OCI-LY7 (cell line): Measurements from ENCODE around the gene KBTBD4. TPM values are rescaled to one million over a fixed set of nuclear protein-coding genes. Genes with fewer than 3 reads are reported as not detected.

Experiments
- BruUV-seq: library from RNA; stranded (reverse); fragments of 400-500 nt; replicated peaks from 2 replicates; lab custom pipeline; 2021; lab: Mats Ljungman, UMichigan
- CTCF ChIA-PET: fragments of 300-600 bp; sonication (Branson Sonifier 250); formaldehyde crosslinking; loops from one replicate; lab custom pipeline; 2022; ENCODE audit warnings: antibody characterized with exemption; ENCODE audit not compliant: unreplicated experiment; lab: Charles Lee
- POLR2A ChIA-PET: fragments of 300-600 bp; sonication (Branson Sonifier 250); formaldehyde crosslinking; loops from one replicate; lab custom pipeline; 2022; ENCODE audit warnings: antibody characterized with exemption; lab: Charles Lee
- DNase-seq: peaks from one replicate; pipeline ENCODE4 v3.0.0-alpha.2; 2015; ENCODE audit warnings: low spot score
- H2AFZ ChIP-seq: fragments of 200-600 bp; sonication (generic), shearing (Covaris generic); 2 replicates; pipeline ENCODE4 v1.6.1; 2014; ENCODE audit warnings: mild to moderate bottlenecking, antibody characterized with exemption, low read length, moderate library complexity
- H3K27ac ChIP-seq: fragments of 200-600 bp; sonication (generic); 2 replicates; pipeline ENCODE4 v1.5.1; 2014; ENCODE audit warnings: mixed run types, low read depth, mild to moderate bottlenecking, moderate library complexity, low read length, inconsistent platforms; ENCODE audit not compliant: poor library complexity, severe bottlenecking
- H3K36me3 ChIP-seq: fragments of 200-600 bp; sonication (generic); 2 replicates; pipeline ENCODE4 v1.6.1; 2014; ENCODE audit warnings: mild to moderate bottlenecking, antibody characterized with exemption, low read length, moderate library complexity, mixed read lengths; ENCODE audit not compliant: insufficient read depth
- H3K4me1 ChIP-seq: fragments of 200-600 bp; sonication (generic); 2 replicates; pipeline ENCODE4 v1.5.1; 2014; ENCODE audit warnings: mild to moderate bottlenecking, low read length; ENCODE audit not compliant: insufficient read depth, poor library complexity, severe bottlenecking
- H3K4me2 ChIP-seq: fragments of 200-600 bp; sonication (generic); 2 replicates; pipeline ENCODE4 v1.6.1; 2014; ENCODE audit warnings: mild to moderate bottlenecking, low read length
- H3K4me3 ChIP-seq: fragments of 200-600 bp; sonication (generic); 2 replicates; pipeline ENCODE4 v1.5.1; 2014; ENCODE audit warnings: mild to moderate bottlenecking, low read depth, low read length; ENCODE audit not compliant: poor library complexity, severe bottlenecking
- H3K79me2 ChIP-seq: fragments of 200-600 bp; sonication (generic); 2 replicates; pipeline ENCODE4 v1.6.1; 2016; ENCODE audit warnings: low read depth, mild to moderate bottlenecking, low read length, moderate library complexity, mixed read lengths; ENCODE audit not compliant: insufficient read depth
- H3K9me2 ChIP-seq: fragments of 200-600 bp; sonication (generic); 2 replicates; pipeline ENCODE4 v1.6.1; 2016; ENCODE audit warnings: mild to moderate bottlenecking, low read length, mixed read lengths; ENCODE audit not compliant: insufficient read depth
- H3K9me3 ChIP-seq: fragments of 200-600 bp; sonication (generic); 2 replicates; pipeline ENCODE4 v1.6.1; 2014; ENCODE audit warnings: mild to moderate bottlenecking, mixed run types, low read length, mixed read lengths
- H4K20me1 ChIP-seq: fragments of 200-600 bp; sonication (generic); 2 replicates; pipeline ENCODE4 v1.6.1; 2014; ENCODE audit warnings: mild to moderate bottlenecking, antibody characterized with exemption, low read length, moderate library complexity, mixed read lengths; ENCODE audit not compliant: insufficient read depth
- EZH2phosphoT487 ChIP-seq: fragments of 200-600 bp; sonication (generic); IDR thresholded peaks from 2 replicates; pipeline ENCODE4 v1.6.1; 2018; ENCODE audit warnings: low read depth, borderline replicate concordance, mild to moderate bottlenecking, mixed run types, antibody characterized with exemption, low read length, moderate library complexity, mixed read lengths
- intact Hi-C: fragments of 100-400 bp; cut with micrococcal nuclease; formaldehyde crosslinking; loops from one replicate; pipeline ENCODE4 v1.10.0; 2022; ENCODE audit not compliant: unreplicated experiment
- total RNA-seq, 2 experiments: library from RNA; depleted of rRNA in 1 of 2; stranded (reverse); fragments of >200 nt in 1 of 2; shearing (Covaris generic) in 1 of 2; gene quantifications; 2 replicates each; pipeline ENCODE4 v1.2.3, GENCODE V29; 2014 to 2022
- TF ChIP-seq, protein P1 (sequence below): fragments of 200-600 bp; sonication (generic); conservative IDR thresholded peaks from 2 replicates; pipeline ENCODE4 v1.5.1; 2014; ENCODE audit warnings: mild to moderate bottlenecking, antibody characterized with exemption, low read length, moderate library complexity, mixed read lengths

Gene KBTBD4
- total RNA-seq, 2 experiments from 2014 or later = 18.4 to 25.2 TPM

DNA sequence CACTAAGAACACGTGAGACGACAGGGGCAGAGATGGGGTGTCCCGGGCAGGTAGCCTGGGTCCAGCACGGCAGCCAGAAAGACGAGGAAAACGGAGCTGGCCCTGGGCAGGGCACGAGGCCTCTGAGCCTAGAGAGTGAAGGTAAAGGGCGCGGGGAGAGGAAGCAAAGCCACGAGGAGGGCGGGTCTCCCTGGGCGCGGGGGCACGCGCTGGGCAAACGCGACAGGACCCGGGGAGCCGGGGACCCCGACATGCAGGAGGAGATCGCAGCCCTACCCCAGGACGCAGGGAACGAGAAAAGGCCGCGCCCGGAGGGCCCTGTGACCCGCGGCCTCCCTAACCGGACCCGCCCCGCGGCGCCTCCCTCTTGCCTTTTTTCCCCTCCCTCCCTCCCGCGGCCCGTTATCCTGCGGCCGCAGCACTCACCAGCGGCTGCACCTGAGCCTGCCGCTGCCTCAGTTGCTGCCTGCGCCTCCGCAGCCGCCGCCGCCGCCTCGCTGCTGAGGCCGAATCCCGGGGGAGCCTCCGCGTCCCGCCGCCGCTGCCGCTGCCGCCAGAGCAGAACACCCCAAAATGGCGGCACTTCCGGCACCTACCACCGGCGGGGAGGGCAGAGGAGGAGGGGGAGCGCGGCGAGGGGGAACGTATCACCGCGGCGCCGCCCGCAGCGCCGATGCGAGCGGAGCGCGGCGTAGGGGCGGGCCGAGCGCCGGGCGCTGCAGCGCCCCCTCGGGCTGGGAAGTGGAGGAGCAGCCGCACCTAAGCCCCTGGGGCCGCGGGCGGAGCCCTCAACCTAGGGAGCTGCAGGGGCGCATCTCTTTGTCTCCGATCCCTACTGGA, 26.0 kb downstream of the KBTBD4 start, which contains the start of gene CELF1:
TSS of gene CELF1 (minus strand) at position 567 of the 840 bp plus-strand sequence. CDS start 53,609 bp downstream, outside the sequence.
- H4K20me1 ChIP-seq = peaks cover 22% of the 10 kb centered on the region; the same call in 1 of the 2 replicates
- peak within 1 kb of the TSS; percentile 86 for H3K4me2 ChIP-seq
- H2AFZ ChIP-seq = peak within 1 kb of the TSS; percentile 90
- no peaks in the 10 kb centered on the region for H3K9me2 ChIP-seq
- DNase-seq = peak; percentile 96
- TF ChIP-seq, protein P1, sequence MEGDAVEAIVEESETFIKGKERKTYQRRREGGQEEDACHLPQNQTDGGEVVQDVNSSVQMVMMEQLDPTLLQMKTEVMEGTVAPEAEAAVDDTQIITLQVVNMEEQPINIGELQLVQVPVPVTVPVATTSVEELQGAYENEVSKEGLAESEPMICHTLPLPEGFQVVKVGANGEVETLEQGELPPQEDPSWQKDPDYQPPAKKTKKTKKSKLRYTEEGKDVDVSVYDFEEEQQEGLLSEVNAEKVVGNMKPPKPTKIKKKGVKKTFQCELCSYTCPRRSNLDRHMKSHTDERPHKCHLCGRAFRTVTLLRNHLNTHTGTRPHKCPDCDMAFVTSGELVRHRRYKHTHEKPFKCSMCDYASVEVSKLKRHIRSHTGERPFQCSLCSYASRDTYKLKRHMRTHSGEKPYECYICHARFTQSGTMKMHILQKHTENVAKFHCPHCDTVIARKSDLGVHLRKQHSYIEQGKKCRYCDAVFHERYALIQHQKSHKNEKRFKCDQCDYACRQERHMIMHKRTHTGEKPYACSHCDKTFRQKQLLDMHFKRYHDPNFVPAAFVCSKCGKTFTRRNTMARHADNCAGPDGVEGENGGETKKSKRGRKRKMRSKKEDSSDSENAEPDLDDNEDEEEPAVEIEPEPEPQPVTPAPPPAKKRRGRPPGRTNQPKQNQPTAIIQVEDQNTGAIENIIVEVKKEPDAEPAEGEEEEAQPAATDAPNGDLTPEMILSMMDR = peak; percentile 88
- TF ChIP-seq EZH2phosphoT487 = no peak
- peak within 1 kb of the TSS; percentile 89 for H3K4me3 ChIP-seq
- H3K4me1 ChIP-seq = peaks cover 29% of the 10 kb centered on the region
- ChIA-PET POLR2A (interaction anchor here (0.5 to 2.5 kb wide), 10 partner anchors 12 to 302 kb away, joined by 3 to 13 read pairs (median 4); no protein-coding TSS in a partner anchor), CTCF (interaction anchor here (0.5 to 0.6 kb wide), 3 partner anchors 18 to 67 kb away, joined by 3 to 4 read pairs (median 3); no protein-coding TSS in a partner anchor)
- H3K27ac ChIP-seq = peak within 1 kb of the TSS; percentile 65
- peaks cover 40% of the 10 kb centered on the region for H3K36me3 ChIP-seq
- H3K79me2 ChIP-seq = peaks cover 51% of the 10 kb centered on the region
- no TSS peak for BruUV-seq
- intact Hi-C loops = loop anchor here (1.0 to 2.0 kb wide), 2 partner anchors 27 to 300 kb away; partner anchors contain the start of gene NDUFS3
- H3K9me3 ChIP-seq = no peaks in the 10 kb centered on the region

DNA sequence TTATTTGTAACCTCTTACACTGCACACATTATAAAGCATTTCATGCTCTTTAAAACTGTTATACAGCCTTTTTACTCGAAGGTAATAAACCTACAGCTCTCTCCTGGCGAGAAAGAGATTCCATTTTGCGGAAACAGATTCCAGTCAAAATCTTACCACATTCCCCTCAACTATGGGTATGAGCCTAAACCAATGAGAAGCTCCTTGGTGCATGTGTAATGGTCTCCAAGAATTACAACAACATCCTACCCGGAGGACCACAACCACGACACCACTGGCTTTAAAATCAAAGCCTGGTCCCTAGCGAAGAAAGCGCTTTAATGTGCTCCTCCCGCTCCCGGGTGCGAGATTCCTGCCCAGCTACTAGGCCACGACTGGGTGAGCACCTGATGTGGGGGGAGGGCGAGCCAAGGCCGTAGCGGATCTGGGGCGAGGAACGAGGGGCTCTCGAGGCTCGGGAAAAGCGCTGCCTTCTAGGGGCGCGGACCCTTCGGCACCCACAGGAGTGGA, 26.7 kb downstream of the KBTBD4 start:
- Histone ChIP-seq H3K9me3 (no peaks in the 10 kb centered on the region), H3K4me1 (peaks cover 29% of the 10 kb centered on the region), H3K36me3 (peaks cover 46% of the 10 kb centered on the region), H3K79me2 (peaks cover 58% of the 10 kb centered on the region), H3K4me2 (peak overlapping the region; percentile 78), H3K9me2 (no peaks in the 10 kb centered on the region), H2AFZ (no peak overlapping the region; the same call in 1 of the 2 replicates), H3K4me3 (peak overlapping the region; percentile 89), H4K20me1 (peaks cover 25% of the 10 kb centered on the region; the same call in 1 of the 2 replicates), H3K27ac (peak overlapping the region; percentile 65)
- no TSS peak for BruUV-seq
- POLR2A ChIA-PET = interaction anchor here (0.6 to 2.5 kb wide), 11 partner anchors 12 to 297 kb away, joined by 3 to 13 read pairs (median 4); no protein-coding TSS in a partner anchor
- CTCF ChIA-PET = no interaction called here
- TF ChIP-seq EZH2phosphoT487 = no peak
- TF ChIP-seq, protein P1 = no peak
- DNase-seq = peak; percentile 42
- intact Hi-C loops = loop anchor here (2.0 kb wide), 1 partner anchor 301 kb away; no protein-coding TSS in a partner anchor
